ENCODE measurements around the gene RTEL1.

The RTEL1 gene

GRCh38 chr20:63705232-63706026 is 47.3 kb downstream of the RTEL1 start:
- TF ChIP-seq ZFP37 (tag by site-specific recombination; IDR thresholded peaks at IDR 0.05): no peak
- no peak for TF ChIP-seq ZNF544 (tag by site-specific recombination; IDR thresholded peaks at IDR 0.05)
- TF ChIP-seq, protein P1, sequence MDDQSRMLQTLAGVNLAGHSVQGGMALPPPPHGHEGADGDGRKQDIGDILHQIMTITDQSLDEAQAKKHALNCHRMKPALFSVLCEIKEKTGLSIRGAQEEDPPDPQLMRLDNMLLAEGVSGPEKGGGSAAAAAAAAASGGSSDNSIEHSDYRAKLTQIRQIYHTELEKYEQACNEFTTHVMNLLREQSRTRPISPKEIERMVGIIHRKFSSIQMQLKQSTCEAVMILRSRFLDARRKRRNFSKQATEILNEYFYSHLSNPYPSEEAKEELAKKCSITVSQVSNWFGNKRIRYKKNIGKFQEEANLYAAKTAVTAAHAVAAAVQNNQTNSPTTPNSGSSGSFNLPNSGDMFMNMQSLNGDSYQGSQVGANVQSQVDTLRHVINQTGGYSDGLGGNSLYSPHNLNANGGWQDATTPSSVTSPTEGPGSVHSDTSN (CRISPR knock-in tag; IDR thresholded peaks at IDR 0.05): no peak
- TF ChIP-seq BCL11B (tag by site-specific recombination; IDR thresholded peaks at IDR 0.05; ENCODE audit: low read depth): no peak
- TF ChIP-seq BCL6B (tag by site-specific recombination; IDR thresholded peaks at IDR 0.05): no peak
- TF ChIP-seq ZNF610 (tag by site-specific recombination; IDR thresholded peaks at IDR 0.05; ENCODE audit: borderline replicate concordance): no peak
- TF ChIP-seq PRDM2 (tag by site-specific recombination; IDR thresholded peaks at IDR 0.05; ENCODE audit: borderline replicate concordance): no peak
- no peak for TF ChIP-seq ZNF354C (tag by site-specific recombination; IDR thresholded peaks at IDR 0.05; ENCODE audit: borderline replicate concordance, low read depth)
- TF ChIP-seq ZNF19 (tag by site-specific recombination; IDR thresholded peaks at IDR 0.05; ENCODE audit: low read depth): no peak
- TF ChIP-seq ZNF248 (tag by site-specific recombination; IDR thresholded peaks at IDR 0.05): no peak
- no peak for TF ChIP-seq KLF8 (tag by site-specific recombination; IDR thresholded peaks at IDR 0.05)
- no peak for TF ChIP-seq ZNF776 (tag by site-specific recombination; IDR thresholded peaks at IDR 0.05; ENCODE audit: borderline replicate concordance)
- TF ChIP-seq ZFP3 (tag by site-specific recombination; IDR thresholded peaks at IDR 0.05; ENCODE audit: low read depth): no peak
- TF ChIP-seq ZNF157 (tag by site-specific recombination; IDR thresholded peaks at IDR 0.05): no peak
- Histone ChIP-seq H3K4me1 (ENCODE audit: control insufficient read depth, insufficient read depth, low read length) (0 out of 2 replicates have a peak, but pooled peaks cover 3% of the 10 kb centered on the region), H3K27ac (ENCODE audit: extremely low read depth, low read depth, low read length) (no peak overlapping the region), H3K4me3 (ENCODE audit: low read depth, low read length) (no peak overlapping the region), H3K9me3 (ENCODE audit: control insufficient read depth, insufficient read depth, low read depth, low read length) (no peaks in the 10 kb centered on the region), H3K36me3 (ENCODE audit: control insufficient read depth in 2 of 2, insufficient read depth in 1 of 2, low read length in 2 of 2) (peaks cover 12 to 53% of the 10 kb centered on the region in 2 experiments)
- ChIA-PET POLR2A (interaction anchor here (1.2 to 3.3 kb wide), 2 partner anchors 8 to 35 kb away, joined by 3 to 13 read pairs; no protein-coding TSS in a partner anchor), CTCF (interaction anchor here (0.7 kb wide), 1 partner anchor 33 kb away, joined by 3 read pairs; no protein-coding TSS in a partner anchor)

Measured in HEK293 (cell line).